Sigmoid colon (tissue), 7 donors: ENCODE data around the gene DFFB. TPM values are rescaled to one million over a fixed set of nuclear protein-coding genes. Genes with fewer than 3 reads are reported as not detected.

Source experiments
- DNase-seq: peaks from one replicate; pipeline ENCODE4 v3.0.0-alpha.2; 2019
- H3K27ac ChIP-seq, 4 donors: fragments of 200-600 bp; sonication (generic); one replicate each; pipeline ENCODE4 v1.5.1; 2016 to 2019; ENCODE audit warnings: mild to moderate bottlenecking in 1 of 4
- H3K27me3 ChIP-seq, 3 donors: fragments of 200-600 bp; sonication (generic); one replicate each; pipeline ENCODE4 v1.5.1; 2019; ENCODE audit warnings: mild to moderate bottlenecking in 1 of 3
- H3K36me3 ChIP-seq, 4 donors: fragments of 200-600 bp; sonication (generic); one replicate each; pipeline ENCODE4 v1.5.1; 2016 to 2019
- H3K4me1 ChIP-seq, 4 donors: fragments of 200-600 bp; sonication (generic); one replicate each; pipeline ENCODE4 v1.5.1; 2017 to 2019
- H3K4me3 ChIP-seq, 4 donors: fragments of 200-600 bp; sonication (generic); one replicate each; pipeline ENCODE4 v1.5.1; 2017 to 2019; ENCODE audit warnings: mild to moderate bottlenecking in 2 of 4, moderate library complexity in 1 of 4
- H3K9me3 ChIP-seq, 4 donors: fragments of 200-600 bp in 3 of 4; sonication (generic) in 3 of 4; one replicate each; pipeline versions ENCODE4 v1.5.1 to v1.6.1; 2013 to 2019
- CTCF ChIP-seq, 4 experiments: fragments of 450-650 bp in 3 of 4; fragments of 200-600 bp in 1 of 4; IDR thresholded peaks; one replicate each; pipeline ENCODE4 v1.5.1; 2016 to 2019; ENCODE audit warnings: antibody characterized with exemption in 4 of 4, mild to moderate bottlenecking in 3 of 4, moderate library complexity in 2 of 4
- EP300 ChIP-seq, 4 donors: sonication (generic); formaldehyde crosslinking; IDR thresholded peaks; one replicate each; pipeline ENCODE4 v1.6.1; 2017; ENCODE audit warnings: antibody characterized with exemption in 4 of 4
- POLR2A ChIP-seq, 2 donors: fragments of 450-650 bp; IDR thresholded peaks; one replicate each; pipeline ENCODE4 v1.6.1; 2016; ENCODE audit warnings: antibody characterized with exemption in 2 of 2, mild to moderate bottlenecking in 2 of 2, moderate library complexity in 2 of 2
- POLR2AphosphoS5 ChIP-seq, 4 donors: sonication (generic); formaldehyde crosslinking; IDR thresholded peaks; one replicate each; pipeline ENCODE4 v1.6.1; 2017; ENCODE audit warnings: antibody characterized with exemption in 4 of 4
- WGBS, 2 donors: extraction: QIAGEN DNeasy Blood & Tissue Kit; methylation state at CpG; one replicate each; pipeline ENCODE4 v1.1.7; 2013; 5-methylcytosine and 5-hydroxymethylcytosine counted together
- intact Hi-C: fragments of 100-400 bp; cut with DNase I; formaldehyde crosslinking; loops from one replicate; pipeline ENCODE4 v1.15.1; 2023
- polyA plus RNA-seq, 3 donors: library from polyadenylated mRNA; stranded (reverse); fragments of 200-250 nt; gene quantifications; one replicate each; pipeline ENCODE4 v1.2.3, GENCODE V29; 2013
- total RNA-seq, 4 donors: library from RNA; depleted of rRNA; stranded (reverse); fragments of >200 nt; gene quantifications; one replicate each; pipeline ENCODE4 v1.1.0, GENCODE V29; 2016
- donor health status: healthy with polysubstance abuse.
- donor health status: Bipolar disorder and iron deficiency.
- donor health status: healthy.

Gene DFFB
- total and polyA plus RNA-seq, 7 donors, result 1.8 to 9.0 (median 6.1) TPM

GRCh38 chr1:3919706-3920105 lies 62.4 kb downstream of the DFFB start:
- DNase-seq, result no peak
- Histone ChIP-seq H3K27ac (no peak overlapping the region), H3K9me3 (no peaks in the 10 kb centered on the region), H3K27me3 (peaks cover 0 to 20% (median 0%) of the 10 kb centered on the region in 3 donors), H3K4me1 (peaks cover 0 to 5% (median 2%) of the 10 kb centered on the region in 4 donors), H3K36me3 (no peaks in the 10 kb centered on the region), H3K4me3 (no peak overlapping the region)
- WGBS, 2 donors, result 63 to 78% methylated on average over 5 of the region's 5 CpGs
- TF ChIP-seq EP300 (IDR thresholded peaks at IDR 0.05) (no peak), POLR2AphosphoS5 (IDR thresholded peaks at IDR 0.05) (no peak), POLR2A (IDR thresholded peaks at IDR 0.05) (no peak)
- intact Hi-C loops, result no loop called here

GRCh38 chr1:3921765-3922164 lies 64.5 kb downstream of the DFFB start:
- WGBS, 2 donors, result 73 to 74% methylated on average over 8 of the region's 8 CpGs

GRCh38 chr1:3922201-3922725 lies 65.0 kb downstream of the DFFB start:
- 58 to 77% methylated on average over 6 of the region's 6 CpGs for WGBS, 2 donors
- H3K27me3 ChIP-seq, result peaks cover 0 to 13% (median 0%) of the 10 kb centered on the region in 3 donors

More at GRCh38 chr1:3921765-3922164, 64.5 kb downstream of the DFFB start:
- Histone ChIP-seq H3K9me3 (no peaks in the 10 kb centered on the region), H3K36me3 (no peaks in the 10 kb centered on the region), H3K4me3 (no peak overlapping the region), H3K27ac (no peak overlapping the region), H3K27me3 (peaks cover 0 to 14% (median 0%) of the 10 kb centered on the region in 3 donors), H3K4me1 (peaks cover 0 to 5% (median 2%) of the 10 kb centered on the region in 4 donors)
- TF ChIP-seq POLR2A (IDR thresholded peaks at IDR 0.05) (no peak), CTCF (IDR thresholded peaks at IDR 0.05) (no peak), POLR2AphosphoS5 (IDR thresholded peaks at IDR 0.05) (no peak), EP300 (IDR thresholded peaks at IDR 0.05) (no peak)
- intact Hi-C loops, result no loop called here
- DNase-seq, result no peak

GRCh38 chr1:3922851-3923250 lies 65.6 kb downstream of the DFFB start:
- H3K27me3 ChIP-seq, result peaks cover 0 to 9% (median 0%) of the 10 kb centered on the region in 3 donors
- no peaks in the 10 kb centered on the region for H3K9me3 ChIP-seq
- intact Hi-C loops, result no loop called here
- peaks cover 0 to 5% (median 2%) of the 10 kb centered on the region in 4 donors for H3K4me1 ChIP-seq
- no peak overlapping the region for H3K27ac ChIP-seq
- no peak for DNase-seq
- no peaks in the 10 kb centered on the region for H3K36me3 ChIP-seq
- TF ChIP-seq EP300 (IDR thresholded peaks at IDR 0.05) (no peak), POLR2A (IDR thresholded peaks at IDR 0.05) (no peak), CTCF (IDR thresholded peaks at IDR 0.05) (no peak), POLR2AphosphoS5 (IDR thresholded peaks at IDR 0.05) (no peak)
- no peak overlapping the region for H3K4me3 ChIP-seq
- 63 to 74% methylated on average over 6 of the region's 6 CpGs for WGBS, 2 donors

More at GRCh38 chr1:3922201-3922725, 65.0 kb downstream of the DFFB start:
- Histone ChIP-seq H3K36me3 (no peaks in the 10 kb centered on the region), H3K4me3 (no peak overlapping the region), H3K27ac (no peak overlapping the region), H3K4me1 (peaks cover 0 to 5% (median 2%) of the 10 kb centered on the region in 4 donors), H3K9me3 (no peaks in the 10 kb centered on the region)
- no peak for TF ChIP-seq EP300 (IDR thresholded peaks at IDR 0.05)
- TF ChIP-seq CTCF (IDR thresholded peaks at IDR 0.05), result no peak
- intact Hi-C loops, result no loop called here
- no peak for DNase-seq

GRCh38 chr1:3923378-3924185 lies 66.3 kb downstream of the DFFB start:
- peak; percentile 54 for DNase-seq
- Histone ChIP-seq H3K9me3 (no peaks in the 10 kb centered on the region), H3K4me1 (peaks cover 0 to 5% (median 2%) of the 10 kb centered on the region in 4 donors), H3K36me3 (no peaks in the 10 kb centered on the region), H3K4me3 (no peak overlapping the region), H3K27me3 (peaks cover 0 to 9% (median 0%) of the 10 kb centered on the region in 3 donors), H3K27ac (no peak overlapping the region)
- no peak for TF ChIP-seq CTCF (IDR thresholded peaks at IDR 0.05)
- no peak for TF ChIP-seq POLR2AphosphoS5 (IDR thresholded peaks at IDR 0.05)
- TF ChIP-seq POLR2A (IDR thresholded peaks at IDR 0.05), result no peak
- TF ChIP-seq EP300 (IDR thresholded peaks at IDR 0.05), result no peak
- WGBS, 2 donors, result 84 to 86% methylated on average over 25 of the region's 25 CpGs
- intact Hi-C loops, result no loop called here
